Colon (tissue), 2 donors: ENCODE data around the gene LRRFIP1.

Source experiments
- FAIRE-seq: peaks from 2 replicates; lab custom pipeline; 2012; peaks lifted over from hg19 to GRCh38; lab: Jason Lieb, UNC
- donor health status: control.
- donor health status: control.

The LRRFIP1 gene

DNA sequence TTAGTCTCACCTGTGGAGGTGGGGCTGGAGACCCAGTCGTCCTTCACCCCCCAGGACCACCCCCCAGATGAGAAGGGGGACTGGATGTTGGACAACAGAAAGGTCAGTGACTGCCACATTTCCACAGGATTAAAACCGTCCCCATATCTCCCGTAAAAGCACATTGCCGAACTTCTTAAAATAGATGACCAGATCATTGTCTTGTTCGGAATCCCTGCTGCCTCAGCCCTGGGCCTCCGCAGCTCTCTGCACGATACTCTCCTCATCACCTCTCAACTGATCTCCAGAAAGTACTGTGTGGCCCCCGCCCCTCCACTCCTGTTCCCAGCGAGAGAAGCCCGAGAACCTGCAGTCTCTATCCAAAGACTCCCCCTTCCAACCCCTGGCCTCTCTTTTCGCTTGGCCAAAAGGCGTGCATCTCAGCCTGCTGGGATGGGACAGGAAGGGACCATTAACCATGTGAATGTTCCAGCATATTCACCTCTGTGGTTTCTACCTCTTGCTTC, 13.2 kb downstream of the LRRFIP1 start:
- FAIRE-seq, result no peak

DNA sequence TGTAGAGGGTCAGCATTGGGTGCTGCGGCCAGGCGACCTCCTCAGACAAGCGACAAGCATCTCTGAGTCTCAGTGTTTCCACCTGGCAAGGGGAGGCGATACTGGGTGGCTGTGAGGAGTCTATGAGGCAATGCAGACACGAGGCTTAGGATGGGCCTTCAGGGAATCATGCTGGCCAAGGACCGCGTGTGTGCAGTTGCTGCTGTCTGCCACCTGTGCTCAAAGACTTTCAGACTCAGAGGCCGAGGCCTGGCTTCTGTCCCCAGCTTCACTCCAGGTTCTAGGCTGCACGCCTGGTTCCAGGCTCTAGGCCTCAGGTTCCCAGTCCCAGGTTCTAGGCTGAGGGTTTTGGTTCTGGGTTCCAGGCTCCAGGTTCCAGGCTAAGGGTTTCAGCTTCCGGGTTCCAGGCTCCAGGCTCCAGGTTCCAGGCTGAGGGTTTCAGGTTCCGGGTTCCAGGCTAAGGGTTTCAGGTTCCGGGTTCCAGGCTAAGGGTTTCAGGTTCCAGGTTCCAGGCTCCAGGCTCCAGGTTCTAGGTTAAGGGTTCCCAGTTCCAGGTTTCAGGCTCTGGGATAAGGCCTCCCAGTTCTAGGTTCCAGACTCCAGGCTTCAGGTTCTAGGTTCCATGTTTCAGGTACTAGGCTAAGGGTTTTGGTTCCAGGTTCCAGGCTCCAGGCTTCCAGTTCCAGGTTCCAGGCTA, 14.8 kb downstream of the LRRFIP1 start:
- no peak for FAIRE-seq

- FAIRE-seq, result no peak
Observed at GRCh38 chr2:237643066-237643465, 15.7 kb downstream of the LRRFIP1 start.

- no peak for FAIRE-seq
Observed at GRCh38 chr2:237643582-237644380, 16.4 kb downstream of the LRRFIP1 start.

- FAIRE-seq, result no peak
Observed at GRCh38 chr2:237644381-237644703, 17.0 kb downstream of the LRRFIP1 start.

GRCh38 chr2:237645261-237645660, 17.9 kb downstream of the LRRFIP1 start:
- FAIRE-seq, result no peak

DNA sequence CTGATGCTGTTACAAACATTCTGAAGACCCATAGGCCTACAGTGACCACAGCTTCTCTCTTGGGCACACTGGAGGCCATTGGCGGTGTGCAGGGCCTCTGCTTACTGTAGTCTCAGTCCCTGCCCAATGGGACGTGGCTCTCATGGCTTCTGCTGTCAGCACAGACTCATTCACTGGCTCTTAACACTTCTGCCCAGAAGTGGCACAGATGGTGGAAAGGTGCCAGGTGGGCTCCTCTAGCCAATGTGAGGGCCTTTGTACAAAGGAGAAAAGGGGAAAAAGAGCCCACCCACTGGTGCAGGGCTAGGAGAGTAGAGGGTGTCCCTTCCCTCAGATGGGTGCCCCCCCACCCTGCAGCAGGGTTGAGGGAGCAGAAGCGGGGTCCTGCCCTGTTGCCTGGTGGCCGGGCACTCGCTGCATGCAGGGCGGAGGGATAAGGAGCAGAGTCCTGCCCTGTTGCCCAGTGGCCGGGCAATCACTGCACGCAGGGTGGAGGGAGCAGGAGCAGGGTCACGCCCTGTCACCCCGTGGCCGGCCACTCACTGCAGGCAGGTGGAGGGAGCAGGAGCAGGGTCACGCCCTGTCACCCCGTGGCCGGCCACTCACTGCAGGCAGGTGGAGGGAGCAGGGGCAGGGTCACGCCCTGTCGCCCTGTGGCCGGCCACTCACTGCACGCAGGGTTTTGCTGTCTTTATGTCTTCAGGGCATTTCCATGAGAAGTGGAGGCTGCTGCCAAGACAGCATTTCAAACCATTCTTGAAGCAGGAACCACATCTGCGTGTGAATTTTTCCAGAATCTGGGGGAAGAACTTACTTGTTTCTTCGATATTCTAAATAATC, 20.0 kb downstream of the LRRFIP1 start:
- no peak for FAIRE-seq

GRCh38 chr2:237648016-237648381, 20.6 kb downstream of the LRRFIP1 start:
- FAIRE-seq, result no peak

DNA sequence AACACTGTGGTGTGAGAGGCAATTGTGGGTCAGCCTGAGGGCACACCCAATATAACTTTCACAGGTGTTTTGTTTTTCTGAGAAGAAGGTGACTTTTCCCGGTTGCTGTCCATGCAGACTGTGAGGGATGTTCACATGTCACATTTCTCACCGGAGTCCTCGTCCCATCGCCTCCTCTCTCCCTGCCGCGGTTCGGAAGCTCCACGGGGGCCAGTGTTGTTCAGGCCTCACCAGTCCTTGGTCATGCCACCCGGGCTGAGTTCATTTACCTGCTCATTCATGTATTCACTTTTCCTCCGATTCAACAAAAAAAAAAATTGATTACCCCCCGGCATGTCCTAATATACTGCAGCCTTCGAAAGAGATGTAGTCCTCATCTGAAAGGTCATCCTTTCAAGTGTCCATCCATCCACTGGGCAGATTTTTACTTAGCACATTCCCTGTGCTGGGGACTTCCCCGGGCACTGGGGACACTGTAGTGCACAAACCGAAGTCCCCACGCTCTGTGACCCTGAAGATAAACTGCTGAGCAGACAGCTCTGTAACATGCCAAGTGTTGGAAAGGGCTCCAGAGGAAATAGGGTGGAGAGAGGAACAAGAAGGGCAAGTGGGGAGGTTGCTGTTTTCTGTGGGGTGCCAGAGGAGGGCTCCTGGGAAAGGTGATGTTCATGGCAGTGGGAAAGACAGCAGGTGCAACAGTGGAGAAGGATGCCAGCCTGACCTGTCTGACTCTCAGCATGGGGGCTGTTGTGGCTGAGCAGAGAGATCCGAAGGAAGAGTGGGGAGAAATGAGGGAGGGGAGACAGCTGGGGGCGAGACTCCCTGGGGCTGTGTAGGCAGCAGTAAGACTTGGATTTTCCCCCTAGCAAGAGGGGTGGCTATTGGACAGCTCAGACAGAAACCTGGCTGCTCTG, 22.4 kb downstream of the LRRFIP1 start:
- FAIRE-seq, result no peak

DNA sequence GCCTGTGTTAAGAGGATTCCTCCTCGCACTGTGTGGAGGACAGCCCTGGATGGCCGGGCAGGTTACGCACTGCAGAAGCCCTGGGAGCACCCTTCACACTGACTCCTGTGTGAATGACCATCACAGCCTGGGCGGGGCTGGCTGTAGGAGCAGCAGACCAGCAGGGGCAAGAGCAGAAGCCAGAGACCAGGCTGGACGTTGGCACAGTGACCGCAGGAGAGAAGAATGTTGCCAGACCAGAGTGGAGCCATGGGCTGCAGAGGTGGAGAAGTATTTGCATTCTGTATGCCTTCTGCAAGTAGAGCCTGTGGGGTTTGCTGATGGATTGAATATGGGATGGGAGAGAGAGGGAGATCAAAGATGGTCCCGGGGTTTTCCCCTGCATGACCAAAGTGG, 23.1 kb downstream of the LRRFIP1 start:
- FAIRE-seq, result no peak

- FAIRE-seq, result no peak
Observed at GRCh38 chr2:237651761-237652160, 24.4 kb downstream of the LRRFIP1 start.

DNA sequence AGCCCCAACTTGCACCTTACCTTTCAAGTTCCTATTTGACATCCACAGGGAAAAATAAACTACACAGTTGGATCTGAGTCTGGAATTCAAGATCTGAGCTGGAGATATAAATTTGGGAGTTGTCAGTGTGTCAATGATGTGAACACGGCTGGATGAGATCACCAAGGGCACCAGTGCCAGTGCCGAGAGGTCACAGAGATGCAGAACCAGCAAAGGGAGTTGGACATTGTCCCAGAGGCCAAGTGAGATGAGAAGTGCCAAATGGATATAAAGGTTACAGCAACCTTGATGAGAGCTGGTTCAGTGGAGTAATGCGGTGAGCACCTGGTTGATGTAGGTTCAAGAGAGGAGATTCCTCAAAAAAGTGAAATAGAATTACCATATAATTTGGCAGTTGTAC, 24.8 kb downstream of the LRRFIP1 start:
- no peak for FAIRE-seq

DNA sequence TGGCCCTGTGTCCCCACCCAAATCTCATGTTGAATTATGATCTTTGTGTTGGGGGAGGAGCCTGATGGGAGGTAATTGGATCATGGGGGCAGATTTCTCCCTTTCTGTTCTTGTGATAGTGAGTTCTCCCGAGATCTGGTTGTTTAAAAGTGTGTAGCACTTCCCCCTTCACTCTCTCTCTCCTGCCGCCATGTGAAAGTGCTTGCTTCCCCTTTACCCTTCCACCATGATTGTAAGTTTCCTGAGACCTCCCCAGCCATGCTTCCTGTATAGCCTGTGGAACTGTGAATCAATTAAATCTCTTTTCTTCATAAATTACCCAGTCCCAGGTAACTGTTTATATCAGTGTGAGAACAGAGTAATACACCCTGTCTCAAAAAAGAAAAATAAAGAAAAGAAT, 25.5 kb downstream of the LRRFIP1 start:
- no peak for FAIRE-seq

GRCh38 chr2:237653776-237654558, 26.6 kb downstream of the LRRFIP1 start:
- no peak for FAIRE-seq

GRCh38 chr2:237657063-237657462, 29.7 kb downstream of the LRRFIP1 start:
- no peak for FAIRE-seq

DNA sequence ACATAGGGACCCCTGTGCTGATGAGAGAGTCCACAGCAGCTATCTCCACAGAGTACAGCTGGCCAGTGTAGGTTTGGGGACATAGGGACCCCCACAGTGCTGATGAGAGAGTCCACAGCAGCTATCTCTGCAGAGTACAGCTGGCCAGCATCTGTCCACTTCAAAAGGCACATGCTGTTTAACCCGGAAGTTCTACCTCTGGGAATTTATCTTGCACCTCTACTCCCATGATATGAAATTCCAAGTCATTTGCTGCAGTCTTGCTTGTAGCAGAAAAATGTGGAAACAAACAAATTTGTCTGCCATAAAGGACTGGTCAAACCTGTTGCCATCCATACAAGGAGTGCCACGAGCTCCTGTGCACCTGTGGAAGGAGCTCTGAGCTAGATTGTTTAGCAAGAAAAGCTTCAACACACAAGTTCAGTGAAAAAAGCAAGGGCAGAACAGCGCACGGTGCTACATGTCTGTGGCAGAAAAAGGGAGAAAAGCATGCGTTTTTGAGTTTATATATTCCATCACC, 33.1 kb downstream of the LRRFIP1 start:
- no peak for FAIRE-seq

GRCh38 chr2:237661270-237661669, 33.9 kb downstream of the LRRFIP1 start:
- no peak for FAIRE-seq

GRCh38 chr2:237661799-237662328, 34.5 kb downstream of the LRRFIP1 start:
- FAIRE-seq, result no peak

GRCh38 chr2:237662671-237663093, 35.3 kb downstream of the LRRFIP1 start:
- peak; percentile 18 for FAIRE-seq

DNA sequence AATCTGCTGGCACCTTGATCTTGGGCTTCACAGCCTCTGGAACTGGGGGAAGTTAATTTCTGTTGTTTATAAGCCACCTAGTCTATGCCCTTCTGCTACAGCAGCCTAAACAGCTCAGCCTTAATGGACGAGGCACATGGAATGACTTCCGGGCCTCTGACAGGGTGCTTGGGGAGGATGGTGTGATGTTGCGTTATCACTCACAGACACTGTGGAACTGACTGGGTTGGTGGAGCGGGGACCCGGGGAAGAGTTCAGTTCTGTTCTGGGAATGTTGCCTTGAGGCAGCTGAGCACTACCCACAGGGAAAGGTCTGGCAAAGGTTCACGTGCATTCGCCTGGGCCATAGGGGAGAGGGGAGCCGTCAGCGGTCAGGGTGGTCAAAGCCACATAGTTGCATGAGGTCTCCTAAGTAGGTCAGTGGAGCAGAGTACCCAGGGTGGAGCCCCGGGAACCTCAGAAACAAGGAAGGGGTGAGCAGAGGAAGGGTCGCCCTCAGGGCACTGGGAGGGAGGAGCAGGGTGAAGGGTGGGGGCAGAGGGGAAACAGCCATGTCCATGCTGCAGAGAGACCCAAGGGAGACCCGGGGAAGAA, 36.2 kb downstream of the LRRFIP1 start:
- FAIRE-seq, result no peak
